MM.1S (cell line): ENCODE data around the gene KDM4F.
"Not testable (repeated sequence)": the region's sequence is repeated elsewhere in the genome, so short reads cannot be mapped to it uniquely, and the experiment has no call there.

Experiments used
- EZH2 ChIP-seq: fragments of 300-600 bp; sonication (generic); optimal IDR thresholded peaks from 2 replicates; pipeline ENCODE3; 2017; ENCODE audit warnings: low read depth, mild to moderate bottlenecking, antibody characterized with exemption, low read length, mixed read lengths
- EZH2phosphoT487 ChIP-seq: fragments of 300-600 bp; sonication (generic); IDR thresholded peaks from 2 replicates; pipeline ENCODE4 v1.6.1; 2018; ENCODE audit warnings: antibody characterized with exemption, low read length
- TF ChIP-seq, protein P1 (sequence below): fragments of 300-600 bp; sonication (generic); IDR thresholded peaks from 2 replicates; pipeline ENCODE4 v1.5.1; 2016; ENCODE audit warnings: antibody characterized with exemption, low read length, mixed read lengths

DNA sequence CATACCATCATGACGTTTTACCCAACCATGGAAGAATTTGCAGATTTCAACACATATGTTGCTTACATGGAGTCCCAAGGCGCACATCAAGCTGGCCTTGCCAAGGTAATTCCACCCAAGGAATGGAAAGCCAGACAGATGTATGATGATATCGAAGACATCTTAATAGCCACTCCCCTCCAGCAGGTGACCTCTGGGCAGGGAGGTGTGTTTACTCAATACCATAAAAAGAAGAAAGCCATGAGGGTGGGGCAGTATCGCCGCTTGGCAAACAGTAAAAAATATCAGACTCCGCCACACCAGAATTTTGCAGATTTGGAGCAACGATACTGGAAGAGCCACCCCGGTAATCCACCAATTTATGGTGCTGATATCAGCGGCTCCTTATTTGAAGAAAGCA lies 23.6 kb upstream of the KDM4F start:
- TF ChIP-seq, protein P1, sequence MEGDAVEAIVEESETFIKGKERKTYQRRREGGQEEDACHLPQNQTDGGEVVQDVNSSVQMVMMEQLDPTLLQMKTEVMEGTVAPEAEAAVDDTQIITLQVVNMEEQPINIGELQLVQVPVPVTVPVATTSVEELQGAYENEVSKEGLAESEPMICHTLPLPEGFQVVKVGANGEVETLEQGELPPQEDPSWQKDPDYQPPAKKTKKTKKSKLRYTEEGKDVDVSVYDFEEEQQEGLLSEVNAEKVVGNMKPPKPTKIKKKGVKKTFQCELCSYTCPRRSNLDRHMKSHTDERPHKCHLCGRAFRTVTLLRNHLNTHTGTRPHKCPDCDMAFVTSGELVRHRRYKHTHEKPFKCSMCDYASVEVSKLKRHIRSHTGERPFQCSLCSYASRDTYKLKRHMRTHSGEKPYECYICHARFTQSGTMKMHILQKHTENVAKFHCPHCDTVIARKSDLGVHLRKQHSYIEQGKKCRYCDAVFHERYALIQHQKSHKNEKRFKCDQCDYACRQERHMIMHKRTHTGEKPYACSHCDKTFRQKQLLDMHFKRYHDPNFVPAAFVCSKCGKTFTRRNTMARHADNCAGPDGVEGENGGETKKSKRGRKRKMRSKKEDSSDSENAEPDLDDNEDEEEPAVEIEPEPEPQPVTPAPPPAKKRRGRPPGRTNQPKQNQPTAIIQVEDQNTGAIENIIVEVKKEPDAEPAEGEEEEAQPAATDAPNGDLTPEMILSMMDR, result not testable (repeated sequence)
- not testable (repeated sequence) for TF ChIP-seq EZH2, EZH2phosphoT487
